ENCODE data around the gene CASP8.
"Not testable (repeated sequence)": the region's sequence is repeated elsewhere in the genome, so short reads cannot be mapped to it uniquely, and the experiment has no call there.

The CASP8 gene

DNA sequence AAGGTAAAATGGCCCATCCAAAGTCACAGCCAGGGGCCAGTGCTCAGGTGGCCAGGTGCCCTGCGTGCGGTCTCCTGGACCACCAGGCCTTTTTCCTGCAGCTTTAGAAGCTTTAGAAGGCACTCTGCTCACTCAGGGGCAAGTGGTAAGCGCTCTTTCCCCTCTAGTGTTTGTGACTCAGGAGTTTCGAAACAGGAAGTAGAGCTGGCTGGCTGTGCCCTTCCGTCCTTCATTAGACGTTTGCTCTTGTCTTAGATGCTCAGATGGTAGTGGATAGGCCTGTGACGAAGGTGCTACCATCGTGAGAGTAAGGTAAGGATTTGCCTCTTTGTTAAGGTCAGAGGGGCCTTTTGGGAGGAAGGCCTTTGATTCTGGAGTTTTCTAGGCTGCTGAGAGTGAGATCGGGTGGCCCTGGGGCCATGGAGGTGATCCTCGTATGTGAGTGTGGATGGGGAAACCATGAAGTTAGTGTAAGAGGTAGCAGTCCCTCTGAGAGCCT lies at the start of gene CASP8:
TSS of gene CASP8 (plus strand) at position 235 of the 499 bp plus-strand sequence. CDS start 5,951 bp downstream, outside the sequence.
- DNase-seq (ENCODE audit: low read depth), result peak; percentile 82

- DNase-seq (ENCODE audit: low read depth), result no peak
Measured at GRCh38 chr2:201215963-201216362, 44.4 kb upstream of the CASP8 start.

DNA sequence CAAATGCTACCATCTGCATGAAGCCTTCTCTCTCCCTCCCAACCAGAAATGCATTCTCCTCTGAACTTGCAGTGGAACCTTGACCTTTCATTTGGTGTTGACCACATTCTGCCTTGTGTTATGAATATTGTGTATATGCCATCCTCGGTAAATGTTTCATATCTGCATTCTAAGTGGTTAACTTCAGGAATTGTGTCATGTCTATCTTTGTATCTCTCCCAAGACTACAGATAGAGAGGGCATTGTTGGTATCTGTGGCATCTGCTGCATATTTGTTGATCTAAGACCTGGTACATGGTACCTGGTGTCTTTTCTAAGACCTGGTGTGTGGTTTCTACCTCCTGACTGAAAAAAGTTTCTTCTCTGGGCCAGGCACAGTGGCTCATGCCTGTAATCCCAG lies 43.4 kb upstream of the CASP8 start:
- DNase-seq (ENCODE audit: low read depth), result no peak

GRCh38 chr2:201218780-201219179 lies 41.6 kb upstream of the CASP8 start:
- DNase-seq (ENCODE audit: low read depth), result peak; percentile 31

DNA sequence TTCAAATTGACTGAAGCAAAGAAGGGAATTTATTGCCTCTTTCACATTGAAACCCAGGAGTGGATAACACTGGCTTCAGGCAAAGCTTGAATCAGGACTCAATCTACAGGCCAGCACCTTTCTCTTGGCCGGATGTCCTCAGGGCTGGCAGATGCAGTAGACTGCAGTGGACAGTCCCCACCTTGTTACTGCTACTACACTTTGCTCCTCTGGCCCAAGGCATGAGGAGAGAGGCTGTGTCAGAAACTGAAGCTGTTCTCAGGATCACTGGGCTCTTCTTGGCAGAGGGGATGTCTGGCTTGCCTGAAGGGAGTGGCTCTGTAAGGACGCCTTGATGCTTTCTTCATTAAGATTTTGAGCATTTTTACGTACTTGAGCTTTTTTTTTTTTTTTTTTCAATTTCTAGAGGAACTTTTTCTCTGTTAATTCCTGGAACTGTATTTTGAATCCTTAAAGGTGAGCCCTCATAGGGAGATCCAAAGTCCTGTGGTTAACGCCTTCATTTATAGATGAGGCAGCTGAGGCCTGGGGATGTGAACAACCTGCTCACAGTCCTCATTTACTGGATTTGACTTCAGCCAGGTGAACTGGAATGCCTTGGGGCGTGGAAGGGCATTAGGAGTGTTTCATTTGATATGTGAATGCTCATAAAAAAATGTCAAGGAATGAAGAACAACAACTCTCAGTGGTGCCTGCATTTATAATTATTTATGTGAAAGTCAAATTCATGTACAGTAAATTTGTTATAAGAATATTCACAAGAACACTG lies 40.8 kb upstream of the CASP8 start:
- no peak for DNase-seq (ENCODE audit: low read depth)

- DNase-seq (ENCODE audit: low read depth), result no peak
Measured at GRCh38 chr2:201220102-201220570, 40.2 kb upstream of the CASP8 start.

GRCh38 chr2:201223089-201224073 lies 37.0 kb upstream of the CASP8 start:
- no peak for DNase-seq (ENCODE audit: low read depth)

DNA sequence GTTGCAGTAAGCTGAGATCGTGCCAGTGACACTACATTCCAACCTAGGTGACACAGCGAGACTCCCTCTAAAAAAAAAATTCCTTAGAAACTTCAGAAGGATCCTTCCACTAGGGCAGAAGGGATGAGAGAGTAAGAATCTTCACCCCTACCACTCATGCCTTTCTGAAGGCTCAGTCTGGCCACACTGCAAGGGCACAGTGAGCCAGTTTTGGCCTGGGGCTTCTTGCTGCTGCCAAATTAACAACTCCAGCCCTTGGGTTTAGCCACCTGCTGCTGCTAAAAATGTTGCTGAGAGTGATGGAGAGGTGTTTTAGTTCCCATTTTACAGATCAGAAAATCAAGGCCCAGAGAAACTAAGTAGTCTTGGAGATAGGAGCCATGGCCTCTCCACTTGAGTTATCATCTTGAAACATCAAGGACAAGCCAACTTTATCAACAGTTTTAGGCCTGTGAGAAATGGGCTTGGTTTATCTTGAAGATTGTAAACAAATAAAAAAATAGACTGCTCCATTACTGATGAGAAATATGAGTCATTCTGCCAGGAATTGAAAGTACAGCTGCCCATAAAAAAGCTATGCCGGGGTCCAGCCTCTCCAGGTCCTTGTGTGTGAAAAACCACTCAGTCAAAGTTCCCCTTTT lies 31.9 kb upstream of the CASP8 start:
- DNase-seq (ENCODE audit: low read depth), result peak; percentile 47

- no peak for DNase-seq (ENCODE audit: low read depth)
Measured at GRCh38 chr2:201228912-201229290, 31.4 kb upstream of the CASP8 start.

- peak; percentile 92 for DNase-seq (ENCODE audit: low read depth)
Measured at GRCh38 chr2:201231781-201232466, 28.4 kb upstream of the CASP8 start.

GRCh38 chr2:201232467-201232815 lies 27.9 kb upstream of the CASP8 start:
- no peak for DNase-seq (ENCODE audit: low read depth)

- peak; percentile 39 for DNase-seq (ENCODE audit: low read depth)
Measured at GRCh38 chr2:201233192-201233811, 27.0 kb upstream of the CASP8 start.

DNA sequence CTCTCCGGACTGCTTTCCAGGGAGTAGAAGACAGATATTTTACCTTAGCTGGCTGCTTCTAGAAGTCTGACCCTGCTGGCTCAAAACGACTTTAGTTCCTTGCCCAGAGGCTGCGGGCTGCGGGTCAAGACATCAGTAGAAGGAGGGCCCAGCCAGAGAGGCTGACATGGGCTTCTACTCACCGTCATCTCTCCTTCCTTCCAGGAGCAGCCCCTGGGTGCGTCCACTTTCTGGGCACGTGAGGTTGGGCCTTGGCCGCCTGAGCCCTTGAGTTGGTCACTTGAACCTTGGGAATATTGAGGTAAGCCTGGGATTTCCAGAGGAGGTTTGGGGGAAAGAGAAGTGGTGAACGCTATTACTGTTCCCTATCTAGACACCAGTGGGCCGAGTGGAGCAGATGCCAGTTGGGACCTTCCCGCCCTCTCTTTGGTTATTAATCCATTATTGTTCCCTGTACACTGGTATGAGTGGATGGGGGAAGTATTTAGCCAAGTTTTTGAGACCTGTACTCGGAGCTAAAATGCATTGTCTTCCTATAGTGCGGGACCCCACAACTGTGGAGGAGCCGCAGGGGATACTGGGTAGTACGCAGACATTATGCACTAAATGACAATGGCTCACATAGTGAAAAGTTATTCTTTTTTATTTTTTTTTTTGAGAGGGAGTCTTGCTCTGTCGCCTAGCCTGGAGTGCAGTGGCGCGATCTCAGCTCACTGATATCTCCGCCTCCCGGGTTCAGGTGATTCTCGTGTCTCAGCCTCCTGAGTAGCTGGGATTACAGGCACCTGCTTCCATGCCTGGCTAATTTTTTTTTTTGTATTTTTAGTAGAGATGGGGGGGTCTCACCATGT lies 26.3 kb upstream of the CASP8 start:
- no peak for DNase-seq (ENCODE audit: low read depth)

DNA sequence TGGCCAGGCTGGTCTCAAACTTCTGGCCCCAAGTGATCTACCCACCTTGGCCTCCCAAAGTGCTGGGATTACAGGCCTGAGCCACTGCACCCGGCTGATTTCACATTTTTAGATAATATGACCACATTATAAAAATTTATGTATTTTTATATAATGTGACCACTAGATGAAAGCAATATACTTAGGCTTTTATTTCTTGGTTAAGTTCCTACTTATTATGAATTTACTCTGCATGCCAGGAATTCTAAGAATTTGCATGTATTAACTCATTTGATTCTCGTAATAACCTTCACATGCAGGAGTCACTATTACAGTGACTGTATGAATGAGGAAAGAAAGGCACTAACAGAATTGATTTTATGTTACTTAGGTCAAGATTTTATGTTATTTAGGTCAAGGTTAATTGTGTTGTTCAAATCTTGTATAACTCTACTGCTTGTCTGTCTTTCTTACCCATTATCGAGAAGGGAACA lies 25.6 kb upstream of the CASP8 start:
- peak; percentile 30 for DNase-seq (ENCODE audit: low read depth)

GRCh38 chr2:201235860-201236811 lies 24.2 kb upstream of the CASP8 start:
- peak; percentile 74 for DNase-seq (ENCODE audit: low read depth)

DNA sequence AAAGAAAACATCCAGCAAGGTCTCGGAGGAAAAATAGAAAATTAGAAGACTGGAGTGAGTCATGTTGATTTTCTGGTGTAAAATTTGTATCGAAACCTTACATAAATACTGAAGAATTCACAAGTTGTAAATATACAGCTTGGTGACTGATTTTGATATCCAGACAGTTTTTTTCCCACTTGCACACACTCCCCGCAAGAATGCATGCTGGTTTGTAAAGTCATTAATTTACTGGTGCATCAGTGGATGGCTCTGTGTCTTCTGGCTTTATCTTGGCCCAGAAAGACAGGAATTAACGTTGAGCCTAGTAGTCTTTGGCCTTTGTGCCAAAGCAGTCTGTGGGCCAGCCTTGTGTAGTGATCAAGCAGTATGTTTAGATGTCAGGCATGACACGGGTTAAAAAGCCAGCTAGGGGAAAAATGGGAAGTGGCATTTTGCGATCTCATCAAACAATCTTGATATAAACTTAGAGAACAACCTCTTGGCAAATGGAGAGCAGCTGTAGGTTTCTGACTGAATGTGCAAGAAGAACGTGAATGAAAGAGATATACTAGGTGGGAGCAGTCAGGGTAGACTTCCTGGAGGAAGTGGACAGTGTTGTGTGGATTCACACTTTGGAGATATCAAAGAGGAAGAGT lies 22.7 kb upstream of the CASP8 start:
- DNase-seq (ENCODE audit: low read depth), result no peak

- DNase-seq (ENCODE audit: low read depth), result not testable (repeated sequence)
Measured at GRCh38 chr2:201239167-201239935, 21.0 kb upstream of the CASP8 start.
